ENCODE measurements around the gene GOLGB1. TPM values are rescaled to one million over a fixed set of nuclear protein-coding genes. Genes with fewer than 3 reads are reported as not detected.
A peak's percentile ranks its signal among the peaks of the same experiment; 100 is the strongest.
"Not testable (repeated sequence)": the region's sequence is repeated elsewhere in the genome, so short reads cannot be mapped to it uniquely, and the experiment has no call there.

The GOLGB1 gene
- total RNA-seq, 2 donors from 2014 or later: 58.3 to 64.2 TPM

GRCh38 chr3:121698476-121698875 lies 51.1 kb downstream of the GOLGB1 start:
- no peak for DNase-seq (ENCODE audit: low spot score)
- intact Hi-C loops (cut with DNase I): no loop called here

GRCh38 chr3:121696186-121696585 lies 53.4 kb downstream of the GOLGB1 start:
- DNase-seq (ENCODE audit: low spot score): no peak
- intact Hi-C loops (cut with DNase I): no loop called here

DNA sequence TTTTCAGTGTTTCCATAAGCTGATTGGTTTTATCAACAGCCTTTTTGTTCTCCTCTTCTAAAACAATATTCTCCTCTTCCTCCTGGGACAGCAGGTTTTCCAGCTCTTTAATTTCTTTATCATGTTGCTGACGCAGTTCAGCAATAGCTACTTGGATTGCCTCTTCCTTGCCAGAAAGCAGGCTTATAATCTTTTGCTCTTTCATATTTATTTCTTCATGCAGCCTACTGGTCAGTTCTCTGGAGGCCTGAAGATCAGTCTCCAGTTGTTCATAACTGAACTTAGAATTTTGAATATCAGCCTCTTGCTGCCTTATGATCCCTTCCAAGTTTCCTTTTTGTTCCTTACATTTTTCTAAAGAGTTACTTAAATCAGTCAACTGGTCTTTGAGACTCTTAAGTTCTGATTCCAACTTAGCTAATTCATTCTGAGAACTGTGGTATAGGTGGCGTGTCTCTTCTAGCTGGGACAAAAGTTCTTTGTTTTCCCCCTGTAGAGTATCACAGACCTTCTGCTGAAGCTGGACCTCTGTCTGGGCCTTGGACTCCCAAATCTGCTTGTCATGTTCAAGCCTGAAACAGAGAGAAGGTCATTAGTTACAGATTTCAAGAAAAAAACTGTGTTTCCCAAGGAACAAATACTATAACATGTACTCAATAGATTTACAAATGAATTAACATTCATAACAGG lies 57.4 kb downstream of the GOLGB1 start:
- no peak for DNase-seq (ENCODE audit: low spot score)
- intact Hi-C loops (cut with DNase I): no loop called here

GRCh38 chr3:121690777-121691405 lies 58.6 kb downstream of the GOLGB1 start:
- intact Hi-C loops (cut with DNase I): no loop called here
- no peak for DNase-seq (ENCODE audit: low spot score)

- intact Hi-C loops (cut with DNase I); DNase-seq (ENCODE audit: low spot score): not testable (repeated sequence)
These were observed 60.8 kb downstream of the GOLGB1 start for GRCh38 chr3:121688747-121689146.

DNA sequence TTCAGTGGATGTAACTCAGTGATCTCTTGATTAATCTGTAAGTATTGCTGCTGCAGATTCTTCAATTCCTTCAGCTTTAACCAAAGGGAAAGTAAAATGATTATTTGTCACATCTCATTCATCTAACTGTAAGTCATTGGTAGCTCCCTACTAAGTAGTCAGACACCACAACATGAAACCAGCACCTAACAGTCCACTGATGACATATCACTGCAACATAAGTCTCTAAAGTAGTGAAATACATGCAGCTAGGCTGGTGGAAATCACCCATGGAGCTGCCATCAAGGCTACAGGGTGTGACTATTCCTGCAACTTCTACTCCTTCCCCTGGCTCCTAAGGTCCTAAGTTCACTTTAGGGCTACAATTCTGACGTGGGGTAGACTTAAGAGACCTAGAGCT lies 67.7 kb downstream of the GOLGB1 start:
- intact Hi-C loops (cut with DNase I): no loop called here
- DNase-seq (ENCODE audit: low spot score): no peak

DNA sequence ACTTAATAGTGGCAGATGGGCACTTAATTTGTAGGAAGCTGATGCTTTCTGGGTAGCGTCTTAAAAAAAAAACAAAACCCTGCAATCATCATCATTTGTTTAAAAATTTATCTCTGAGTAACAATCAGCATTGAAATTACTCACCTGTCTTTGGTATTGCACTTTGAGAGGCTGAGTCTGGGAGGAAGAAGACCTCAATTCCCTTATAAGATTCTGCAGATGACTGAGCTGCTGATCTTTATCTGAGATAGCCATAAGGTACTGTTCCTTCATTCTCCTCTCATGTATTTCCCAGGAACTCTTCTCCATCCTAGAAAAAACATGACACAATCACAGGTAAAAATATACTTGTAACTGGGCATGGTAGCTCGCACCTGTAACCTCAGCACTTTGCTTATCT lies 72.4 kb downstream of the GOLGB1 start:
- DNase-seq (ENCODE audit: low spot score): no peak
- intact Hi-C loops (cut with DNase I): no loop called here

DNA sequence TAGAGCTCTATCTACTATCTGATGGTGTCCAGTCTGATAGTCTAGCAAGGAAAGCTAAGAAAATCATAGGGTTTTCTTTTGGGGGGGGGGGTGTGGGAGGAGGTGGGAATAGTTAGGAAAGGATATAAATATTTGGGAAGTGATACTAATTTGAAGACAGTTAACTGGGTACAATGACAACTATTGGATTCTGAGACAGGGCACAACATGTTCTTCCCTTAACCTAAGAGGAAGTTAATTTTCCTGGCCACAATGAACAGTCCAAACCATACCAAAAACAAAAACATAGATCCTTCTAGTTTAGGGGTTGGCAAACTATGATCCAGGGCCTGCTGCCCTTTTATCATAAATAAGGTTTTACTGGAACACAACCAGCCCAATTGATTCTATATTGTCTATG lies 78.9 kb downstream of the GOLGB1 start:
- intact Hi-C loops (cut with DNase I): no loop called here

GRCh38 chr3:121667333-121667732 lies 82.2 kb downstream of the GOLGB1 start:
- no peak for DNase-seq (ENCODE audit: low spot score)

More for the DNA sequence above, 78.9 kb downstream of the GOLGB1 start:
- no peak for DNase-seq (ENCODE audit: low spot score)

DNA sequence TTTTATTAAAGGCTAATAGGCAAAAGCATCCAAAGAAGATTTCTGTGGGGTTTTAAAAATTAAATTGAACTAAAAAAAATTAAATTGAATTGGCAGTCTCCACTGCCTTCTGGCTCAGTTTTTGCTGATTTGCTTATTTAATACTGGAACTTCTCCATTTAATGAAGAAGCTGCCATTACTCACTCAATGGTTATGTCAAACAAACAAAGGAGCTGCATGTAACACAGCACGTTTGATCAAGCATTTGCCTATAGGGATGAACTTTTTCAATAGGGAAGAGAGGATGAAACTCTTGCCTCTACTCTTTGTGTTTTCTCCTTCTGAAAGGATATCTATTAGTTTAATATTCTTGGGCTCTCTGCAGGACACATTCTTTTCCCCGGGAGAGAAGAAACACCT lies 84.1 kb downstream of the GOLGB1 start:
- DNase-seq (ENCODE audit: low spot score): no peak
- intact Hi-C loops (cut with DNase I): no loop called here

More at GRCh38 chr3:121667333-121667732, 82.2 kb downstream of the GOLGB1 start:
- intact Hi-C loops (cut with DNase I): no loop called here

GRCh38 chr3:121663171-121663847 lies 86.2 kb downstream of the GOLGB1 start:
- DNase-seq (ENCODE audit: low spot score): no peak
- intact Hi-C loops (cut with DNase I): no loop called here

- DNase-seq (ENCODE audit: low spot score): no peak
- intact Hi-C loops (cut with DNase I): no loop called here
These were observed 86.8 kb downstream of the GOLGB1 start for GRCh38 chr3:121662742-121663141.

- intact Hi-C loops (cut with DNase I): no loop called here
These were observed 88.2 kb downstream of the GOLGB1 start for GRCh38 chr3:121661376-121661775.

GRCh38 chr3:121660356-121661171 lies 89.0 kb downstream of the GOLGB1 start, which contains the start of gene HCLS1:
Gene HCLS1, minus strand, starts transcription at chr3:121660903. Its CDS starts 2,556 bp downstream, at chr3:121658347.
- intact Hi-C loops (cut with DNase I): no loop called here
- peak; percentile 88 for DNase-seq (ENCODE audit: low spot score)

More at GRCh38 chr3:121661376-121661775, 88.2 kb downstream of the GOLGB1 start:
- DNase-seq (ENCODE audit: low spot score): no peak

DNA sequence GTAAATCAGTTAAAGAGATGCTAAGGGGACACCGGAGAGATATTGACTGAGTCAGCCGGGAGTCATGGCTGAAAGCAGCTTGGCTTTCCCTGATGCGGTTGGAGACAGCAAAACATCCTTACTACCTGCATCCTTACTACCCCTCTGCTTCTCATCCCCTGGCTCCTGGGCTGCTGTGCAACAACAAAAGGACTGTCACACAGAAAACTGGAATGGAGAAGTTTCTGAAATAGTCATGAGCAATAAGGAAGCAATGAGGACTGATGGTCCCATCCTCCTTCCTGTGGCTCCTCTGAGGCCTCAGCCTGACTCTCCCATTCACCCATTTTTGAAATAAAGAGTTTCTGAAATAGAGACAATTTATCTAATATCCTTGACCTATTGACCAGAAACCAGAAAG lies 90.0 kb downstream of the GOLGB1 start:
- intact Hi-C loops (cut with DNase I): no loop called here
- no peak for DNase-seq (ENCODE audit: low spot score)

- intact Hi-C loops (cut with DNase I): no loop called here
- DNase-seq (ENCODE audit: low spot score): no peak
These were observed 90.7 kb downstream of the GOLGB1 start for GRCh38 chr3:121658716-121659435.

DNA sequence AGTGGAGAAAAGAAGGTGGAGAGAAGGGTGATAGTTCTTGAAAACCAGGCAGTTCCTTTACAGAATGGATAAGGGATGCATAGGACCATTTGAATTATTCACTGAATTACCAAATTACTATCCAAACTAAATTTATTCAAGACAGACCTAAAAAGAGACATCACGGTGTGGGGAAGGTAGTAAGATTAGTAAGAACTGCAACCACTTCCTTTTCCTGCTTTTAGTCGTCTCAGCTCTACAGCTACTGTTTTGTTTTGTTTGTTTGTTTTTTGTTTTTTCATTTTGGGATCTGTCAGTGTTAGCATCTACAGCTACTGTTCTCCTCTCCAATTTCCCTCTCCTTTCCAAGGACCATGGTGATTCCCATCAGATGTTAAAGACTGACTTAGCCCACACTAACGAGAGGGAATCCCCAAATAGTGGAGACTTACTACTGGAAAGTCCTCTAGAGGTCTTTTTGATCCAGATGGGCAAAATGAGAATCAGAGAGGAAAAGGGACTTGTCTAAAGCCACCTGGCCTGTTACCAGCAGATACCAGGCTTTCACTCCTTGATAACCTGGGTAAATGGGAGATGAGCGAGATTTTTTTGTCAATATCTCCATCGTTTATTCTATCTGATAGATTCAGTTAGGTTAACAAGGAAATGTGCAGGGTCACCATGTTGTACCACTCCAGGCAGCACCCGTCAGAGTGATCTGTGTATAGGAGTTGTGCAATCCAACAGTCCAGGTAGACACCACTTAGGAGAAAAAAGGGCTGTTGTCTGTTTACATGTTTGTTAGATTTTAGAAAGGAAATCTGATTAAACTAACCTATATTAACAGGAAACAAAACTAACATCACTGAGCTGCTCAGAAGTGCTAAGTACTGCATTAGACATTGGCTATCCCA lies 94.8 kb downstream of the GOLGB1 start:
- intact Hi-C loops (cut with DNase I): no loop called here
- DNase-seq (ENCODE audit: low spot score): no peak

DNA sequence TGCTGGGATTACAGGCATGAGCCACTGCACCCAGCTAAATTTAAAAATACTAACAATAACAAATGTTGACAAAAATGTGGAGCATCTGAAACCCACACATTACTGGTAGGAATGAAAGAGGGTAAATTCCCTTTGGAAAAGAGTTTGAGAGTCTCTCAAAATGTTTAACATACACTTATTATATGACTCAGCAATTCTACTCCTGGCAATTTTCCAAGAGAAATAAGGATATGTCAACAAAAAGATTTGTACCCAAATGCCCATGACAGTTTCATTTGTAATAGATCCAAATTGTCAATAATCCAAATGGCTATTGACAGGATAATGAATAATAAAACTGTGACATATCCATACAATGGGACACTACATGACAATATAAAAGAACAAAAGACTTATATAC lies 97.9 kb downstream of the GOLGB1 start:
- intact Hi-C loops (cut with DNase I): no loop called here
- no peak for DNase-seq (ENCODE audit: low spot score)
